ENCODE data around the gene PALD1. TPM values are rescaled to one million over a fixed set of nuclear protein-coding genes. Genes with fewer than 3 reads are reported as not detected.

PALD1 gene
- total and polyA plus RNA-seq, 9 of the 15 experiments (the other 6 are each of a cell fraction or from before 2014, with no cell fraction given): 0.03 to 0.29 (median 0.09) TPM; not detected in 2

- peak; percentile 6; the same call in 1 of the 2 replicates for TF ChIP-seq MGA (IDR thresholded peaks at IDR 0.05)
- no peak for TF ChIP-seq CBX3 (IDR thresholded peaks at IDR 0.05; ENCODE audit: borderline replicate concordance in 1 of 2, low read length in 2 of 2)
- TF ChIP-seq ESRRA (IDR thresholded peaks at IDR 0.05; ENCODE audit: borderline replicate concordance, low read depth): peak; percentile 12; the same call in 1 of the 2 replicates
- TF ChIP-seq DPF2 (IDR thresholded peaks at IDR 0.05): peak; percentile 87
- TF ChIP-seq BRD9 (IDR thresholded peaks at IDR 0.05; ENCODE audit: low read depth, partially characterized antibody): peak; percentile 64
- peak; percentile 64 for TF ChIP-seq CCNT2 (IDR thresholded peaks at IDR 0.05; ENCODE audit: borderline replicate concordance, extremely low read depth, insufficient read length, low read depth, low read length)
- TF ChIP-seq ZKSCAN1 (IDR thresholded peaks at IDR 0.05; ENCODE audit: low read depth, low read length): no peak
- TF ChIP-seq CREM (IDR thresholded peaks at IDR 0.05; ENCODE audit: low read depth): peak; percentile 21; the same call in 1 of the 2 replicates
- no peak for TF ChIP-seq SP1 (CRISPR knock-in tag; IDR thresholded peaks at IDR 0.05)
- no peak for TF ChIP-seq NR4A1 (CRISPR knock-in tag; IDR thresholded peaks at IDR 0.05)
- TF ChIP-seq NR4A1 (tag; IDR thresholded peaks at IDR 0.05): 0 out of 2 replicates have a peak, but pooled peaks have one; percentile 46
- TF ChIP-seq NFIC (IDR thresholded peaks at IDR 0.05): peak; percentile 55
- no peak for TF ChIP-seq POLR3G (IDR thresholded peaks at IDR 0.05; ENCODE audit: extremely low read depth, insufficient read length, insufficient replicate concordance)
- peak; percentile 63 for TF ChIP-seq ATF7 (IDR thresholded peaks at IDR 0.05)
- peak; percentile 51; the same call in 1 of the 2 replicates for TF ChIP-seq SPI1 (IDR thresholded peaks at IDR 0.05; ENCODE audit: borderline replicate concordance, low read depth, low read length)
- peak; percentile 25 for TF ChIP-seq HDAC3 (IDR thresholded peaks at IDR 0.05; ENCODE audit: borderline replicate concordance, partially characterized antibody)
- 0 out of 4 replicates have a peak, but pooled peaks of 1 of the 2 experiments have one; percentile 72 for TF ChIP-seq ETV6 (IDR thresholded peaks at IDR 0.05; ENCODE audit: borderline replicate concordance in 1 of 2, low read depth in 2 of 2, low read length in 1 of 2)
- no peak for TF ChIP-seq ETV6 (CRISPR knock-in tag; IDR thresholded peaks at IDR 0.05; ENCODE audit: borderline replicate concordance)
These were observed 99.9 kb downstream of the PALD1 start (continued) for GRCh38 chr10:70578371-70578947.
